GM18498 (cell line): ENCODE measurements around the gene GPR32.
"Not testable (repeated sequence)": the region's sequence is repeated elsewhere in the genome, so short reads cannot be mapped to it uniquely, and the experiment has no call there.

Source experiments
- ATAC-seq: cut with Tn5 transposase; IDR thresholded peaks from one replicate; pipeline ENCODE4 v1.9.1; 2021; ENCODE audit warnings: mild to moderate bottlenecking, moderate library complexity; ENCODE audit not compliant: unreplicated experiment

GPR32 gene

GRCh38 chr19:50779504-50780457, 9.5 kb downstream of the GPR32 start:
- ATAC-seq: no peak

GRCh38 chr19:50780753-50781435, 10.6 kb downstream of the GPR32 start:
- ATAC-seq: no peak

- not testable (repeated sequence) for ATAC-seq
Measured at GRCh38 chr19:50783848-50784152, 13.5 kb downstream of the GPR32 start.

GRCh38 chr19:50784710-50785109, 14.4 kb downstream of the GPR32 start:
- no peak for ATAC-seq

- ATAC-seq: no peak
Measured at GRCh38 chr19:50785329-50785728, 15.1 kb downstream of the GPR32 start.

GRCh38 chr19:50790396-50790795, 20.1 kb downstream of the GPR32 start, which contains the start of gene ACP4:
Gene ACP4, plus strand, starts transcription at chr19:50790415. Its CDS starts 0 bp downstream, at chr19:50790415.
- no peak for ATAC-seq

- ATAC-seq: no peak
Measured at GRCh38 chr19:50790922-50791467, 20.7 kb downstream of the GPR32 start.

- no peak for ATAC-seq
Measured at GRCh38 chr19:50791594-50792271, 21.5 kb downstream of the GPR32 start.

- ATAC-seq: no peak
Measured at GRCh38 chr19:50792272-50793250, 22.3 kb downstream of the GPR32 start.

- ATAC-seq: no peak
Measured at GRCh38 chr19:50793558-50794065, 23.3 kb downstream of the GPR32 start.

- no peak for ATAC-seq
Measured at GRCh38 chr19:50794074-50794875, 24.0 kb downstream of the GPR32 start.

- ATAC-seq: no peak
Measured at GRCh38 chr19:50794876-50795663, 24.8 kb downstream of the GPR32 start.

- ATAC-seq: no peak
Measured at GRCh38 chr19:50795664-50796073, 25.4 kb downstream of the GPR32 start.

GRCh38 chr19:50796128-50796633, 25.9 kb downstream of the GPR32 start:
- ATAC-seq: no peak

- no peak for ATAC-seq
Measured at GRCh38 chr19:50796634-50797428, 26.6 kb downstream of the GPR32 start.

GRCh38 chr19:50797429-50797780, 27.1 kb downstream of the GPR32 start:
- no peak for ATAC-seq
